GM21367 (cell line): Measurements from ENCODE around the gene GNB1L.
"Not testable (repeated sequence)": the region's sequence is repeated elsewhere in the genome, so short reads cannot be mapped to it uniquely, and the experiment has no call there.

Experiments used
- ATAC-seq: cut with Tn5 transposase; IDR thresholded peaks from one replicate; pipeline ENCODE4 v1.9.1; 2021; ENCODE audit not compliant: unreplicated experiment

GNB1L gene

GRCh38 chr22:19846620-19847344, 7.9 kb downstream of the GNB1L start:
- ATAC-seq, result no peak

- no peak for ATAC-seq
Observed at GRCh38 chr22:19845054-19845722, 9.5 kb downstream of the GNB1L start.

- ATAC-seq, result no peak
Observed at GRCh38 chr22:19844377-19845053, 10.2 kb downstream of the GNB1L start.

GRCh38 chr22:19843857-19844376, 10.8 kb downstream of the GNB1L start:
- no peak for ATAC-seq

GRCh38 chr22:19843107-19843856, 11.4 kb downstream of the GNB1L start:
- no peak for ATAC-seq

- no peak for ATAC-seq
Observed at GRCh38 chr22:19842393-19843106, 12.1 kb downstream of the GNB1L start.

- ATAC-seq, result no peak
Observed at GRCh38 chr22:19841641-19842392, 12.9 kb downstream of the GNB1L start.

GRCh38 chr22:19840955-19841640, 13.6 kb downstream of the GNB1L start:
- ATAC-seq, result no peak

- ATAC-seq, result no peak
Observed at GRCh38 chr22:19840059-19840458, 14.6 kb downstream of the GNB1L start.

GRCh38 chr22:19837915-19838314, 16.8 kb downstream of the GNB1L start:
- ATAC-seq, result no peak

- ATAC-seq, result no peak
Observed at GRCh38 chr22:19836512-19836911, 18.2 kb downstream of the GNB1L start.

GRCh38 chr22:19834599-19834998, 20.1 kb downstream of the GNB1L start:
- ATAC-seq, result no peak

GRCh38 chr22:19833327-19833726, 21.3 kb downstream of the GNB1L start:
- ATAC-seq, result not testable (repeated sequence)

- ATAC-seq, result no peak
Observed at GRCh38 chr22:19832476-19833108, 22.1 kb downstream of the GNB1L start.

- not testable (repeated sequence) for ATAC-seq
Observed at GRCh38 chr22:19831979-19832378, 22.7 kb downstream of the GNB1L start.

- no peak for ATAC-seq
Observed at GRCh38 chr22:19831016-19831415, 23.7 kb downstream of the GNB1L start.

GRCh38 chr22:19828035-19828401, 26.7 kb downstream of the GNB1L start:
- ATAC-seq, result no peak

GRCh38 chr22:19827341-19828034, 27.2 kb downstream of the GNB1L start:
- ATAC-seq, result no peak
